HG03066 (cell line): Measurements from ENCODE around the gene KCNAB1.
"Not testable (repeated sequence)": the region's sequence is repeated elsewhere in the genome, so short reads cannot be mapped to it uniquely, and the experiment has no call there.

Experiments used
- ATAC-seq: cut with Tn5 transposase; IDR thresholded peaks from one replicate; pipeline ENCODE4 v1.9.1; 2021; ENCODE audit warnings: low read depth; ENCODE audit not compliant: unreplicated experiment

Gene KCNAB1

GRCh38 chr3:156172536-156172935 is 52.2 kb downstream of the KCNAB1 start:
- no peak for ATAC-seq

- ATAC-seq = no peak
These were observed 54.0 kb downstream of the KCNAB1 start for GRCh38 chr3:156174229-156174847.

GRCh38 chr3:156175570-156175969 is 55.2 kb downstream of the KCNAB1 start:
- ATAC-seq = no peak

- ATAC-seq = no peak
These were observed 55.7 kb downstream of the KCNAB1 start for GRCh38 chr3:156176048-156176447.

- no peak for ATAC-seq
These were observed 56.3 kb downstream of the KCNAB1 start for GRCh38 chr3:156176629-156177210.

GRCh38 chr3:156180077-156180476 is 59.7 kb downstream of the KCNAB1 start:
- no peak for ATAC-seq

GRCh38 chr3:156181509-156181908 is 61.1 kb downstream of the KCNAB1 start:
- ATAC-seq = no peak

GRCh38 chr3:156183396-156183795 is 63.0 kb downstream of the KCNAB1 start:
- ATAC-seq = no peak

GRCh38 chr3:156184156-156184555 is 63.8 kb downstream of the KCNAB1 start:
- ATAC-seq = no peak

- ATAC-seq = no peak
These were observed 66.9 kb downstream of the KCNAB1 start for GRCh38 chr3:156187146-156187769.

- no peak for ATAC-seq
These were observed 68.4 kb downstream of the KCNAB1 start for GRCh38 chr3:156188757-156189156.

- ATAC-seq = no peak
These were observed 69.5 kb downstream of the KCNAB1 start for GRCh38 chr3:156189927-156190326.

- ATAC-seq = not testable (repeated sequence)
These were observed 74.6 kb downstream of the KCNAB1 start for GRCh38 chr3:156194945-156195344.

- not testable (repeated sequence) for ATAC-seq
These were observed 76.8 kb downstream of the KCNAB1 start for GRCh38 chr3:156197152-156197551.

GRCh38 chr3:156201411-156202405 is 81.3 kb downstream of the KCNAB1 start:
- ATAC-seq = no peak

- no peak for ATAC-seq
These were observed 85.8 kb downstream of the KCNAB1 start for GRCh38 chr3:156206157-156206556.

- no peak for ATAC-seq
These were observed 87.7 kb downstream of the KCNAB1 start for GRCh38 chr3:156207802-156208685.

- ATAC-seq = no peak
These were observed 89.4 kb downstream of the KCNAB1 start for GRCh38 chr3:156209631-156210335.

- ATAC-seq = no peak
These were observed 91.2 kb downstream of the KCNAB1 start for GRCh38 chr3:156211583-156211982.
